Erythroblast (primary cell): Measurements from ENCODE around the gene SMC1B.

Experiments used
- DNase-seq, 2 experiments: peaks; one replicate each; lab custom pipeline; 2025; lab: John Stamatoyannopoulos, UW
- GATA1 ChIP-seq: IDR thresholded peaks from 2 replicates; pipeline ENCODE4 v1.6.1; 2011; ENCODE audit warnings: low read depth, mild to moderate bottlenecking, control low read depth, low read length, moderate library complexity
- POLR2A ChIP-seq: IDR thresholded peaks from 2 replicates; pipeline ENCODE4 v1.6.1; 2011; ENCODE audit warnings: mild to moderate bottlenecking, low read length

The SMC1B gene

DNA sequence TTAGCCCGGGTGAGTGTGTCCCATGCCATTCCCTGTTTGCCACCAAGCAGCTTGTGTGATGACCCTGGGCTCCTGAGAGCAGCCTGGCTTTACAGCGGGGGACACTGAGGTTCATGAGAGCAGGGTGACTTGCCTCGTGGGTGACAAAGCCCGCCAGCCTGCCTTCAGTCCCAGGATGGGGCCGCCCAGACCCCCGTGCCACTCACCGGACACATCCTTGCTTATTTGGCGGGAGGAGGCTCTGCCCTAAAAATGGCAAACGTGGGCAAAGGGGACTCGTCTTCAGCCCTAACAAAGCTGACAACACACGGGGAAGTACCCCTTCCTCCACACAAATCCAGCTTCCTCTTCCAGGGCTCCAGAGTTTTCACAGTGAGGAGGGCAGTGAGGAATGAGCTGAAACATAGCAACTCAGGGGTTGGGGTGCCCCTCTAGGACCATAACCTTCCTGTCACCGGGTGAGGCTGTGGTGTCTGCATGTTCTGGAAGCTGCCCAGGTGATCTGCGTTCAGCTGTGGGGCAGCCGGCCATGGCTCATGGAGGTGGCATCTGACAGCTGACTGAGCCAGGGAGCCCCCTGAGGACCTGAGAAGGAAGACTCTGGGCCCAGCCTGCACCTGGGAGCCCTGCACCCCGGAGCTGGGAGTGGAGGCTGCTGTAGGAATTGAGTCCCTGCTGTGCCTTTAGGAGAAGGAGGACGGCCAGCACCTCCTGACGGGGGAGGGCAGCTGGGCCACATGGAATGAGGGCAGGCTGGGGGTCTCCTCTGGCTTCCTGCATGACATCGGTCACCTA lies 16.8 kb upstream of the SMC1B start:
- TF ChIP-seq POLR2A (no peak), GATA1 (no peak)
- DNase-seq: no peak

GRCh38 chr22:45429424-45429823 lies 16.0 kb upstream of the SMC1B start:
- no peak for DNase-seq

GRCh38 chr22:45428391-45429385 lies 15.3 kb upstream of the SMC1B start:
- TF ChIP-seq GATA1 (no peak), POLR2A (no peak)
- DNase-seq: no peak

More at GRCh38 chr22:45429424-45429823, 16.0 kb upstream of the SMC1B start:
- TF ChIP-seq GATA1 (no peak), POLR2A (no peak)

- DNase-seq: no peak
- TF ChIP-seq GATA1 (no peak), POLR2A (no peak)
These were observed 13.7 kb upstream of the SMC1B start for GRCh38 chr22:45427114-45427513.

DNA sequence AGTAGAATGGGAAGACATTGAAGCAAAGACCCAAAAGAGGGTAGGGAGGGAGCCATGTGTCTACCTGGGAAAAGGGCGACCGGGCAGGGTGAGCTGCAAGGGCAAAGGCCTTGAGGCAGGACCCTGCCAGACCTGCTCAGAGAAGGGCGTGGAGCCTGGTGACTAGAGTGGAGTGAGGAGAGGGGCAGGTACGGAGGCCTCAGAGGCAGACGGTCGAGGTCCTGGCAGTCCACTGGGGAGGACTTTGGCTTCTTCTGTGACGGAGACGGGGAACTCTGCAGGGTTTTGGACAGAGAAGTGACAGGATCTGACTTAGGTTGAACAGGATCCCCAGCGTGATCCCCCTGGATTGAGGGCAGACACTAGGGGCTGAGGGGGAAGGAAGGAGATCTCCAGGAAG lies 13.0 kb upstream of the SMC1B start:
- no peak for DNase-seq
- no peak for TF ChIP-seq GATA1
- no peak for TF ChIP-seq POLR2A

- peak; percentile 5 for TF ChIP-seq POLR2A
- TF ChIP-seq GATA1: no peak
- DNase-seq: no peak
These were observed 12.3 kb upstream of the SMC1B start for GRCh38 chr22:45425531-45426265.

GRCh38 chr22:45425101-45425500 lies 11.7 kb upstream of the SMC1B start:
- no peak for DNase-seq
- TF ChIP-seq GATA1 (no peak), POLR2A (no peak)

GRCh38 chr22:45424241-45424731 lies 10.9 kb upstream of the SMC1B start:
- TF ChIP-seq POLR2A (no peak), GATA1 (no peak)
- DNase-seq: no peak

- TF ChIP-seq POLR2A (no peak), GATA1 (no peak)
- DNase-seq: no peak
These were observed 10.1 kb upstream of the SMC1B start for GRCh38 chr22:45423524-45423923.

- TF ChIP-seq POLR2A (peak; percentile 17), GATA1 (no peak)
- DNase-seq: no peak
These were observed 9.0 kb upstream of the SMC1B start for GRCh38 chr22:45422237-45422983.

GRCh38 chr22:45421349-45422055 lies 8.1 kb upstream of the SMC1B start:
- TF ChIP-seq POLR2A: no peak
- TF ChIP-seq GATA1: no peak

DNA sequence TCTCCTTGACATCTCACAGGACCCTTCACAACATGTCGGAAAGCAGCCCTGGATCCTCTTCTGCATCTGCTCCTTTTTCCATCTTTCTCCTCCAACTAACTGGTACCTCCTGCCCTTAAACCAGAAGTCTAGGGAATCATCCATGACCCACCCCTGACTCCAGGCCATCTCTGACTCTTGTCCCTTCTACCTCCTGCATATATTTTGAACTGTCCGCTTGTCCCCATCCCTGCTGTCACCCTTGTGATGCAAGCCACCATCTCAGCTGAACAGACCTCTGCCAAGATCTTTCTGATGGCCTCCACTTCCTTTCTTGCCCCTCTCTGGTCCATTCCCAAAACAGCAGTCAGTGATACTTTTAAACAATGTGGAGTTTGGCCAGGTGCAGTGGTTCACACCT lies 7.1 kb upstream of the SMC1B start:
- no peak for TF ChIP-seq POLR2A
- TF ChIP-seq GATA1: no peak
- DNase-seq: no peak

More at GRCh38 chr22:45421349-45422055, 8.1 kb upstream of the SMC1B start:
- DNase-seq: no peak

DNA sequence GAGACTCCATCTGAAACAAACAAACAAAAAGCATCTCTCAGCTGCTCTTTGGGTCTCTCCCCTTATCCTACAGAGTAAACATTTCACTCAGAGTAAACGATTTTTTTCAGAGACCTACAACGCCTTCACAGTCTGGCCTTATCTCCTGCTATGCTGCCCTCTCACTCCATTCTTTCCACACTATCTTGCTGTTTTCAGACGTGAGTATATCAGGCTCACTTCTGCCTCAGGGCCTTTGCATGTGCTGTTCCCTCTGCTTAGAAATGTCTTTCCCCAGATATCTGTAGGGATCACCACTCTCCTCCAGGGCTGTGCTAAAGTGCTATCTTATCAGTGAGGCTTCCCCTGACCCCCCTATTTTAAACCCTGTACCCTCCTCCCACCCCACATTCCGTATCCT lies 6.6 kb upstream of the SMC1B start:
- DNase-seq: no peak
- TF ChIP-seq GATA1: no peak
- no peak for TF ChIP-seq POLR2A
